HG03342 (cell line): ENCODE measurements around the gene YEATS4.

Experiments used
- ATAC-seq: cut with Tn5 transposase; IDR thresholded peaks from one replicate; pipeline ENCODE4 v1.9.1; 2021; ENCODE audit warnings: mild to moderate bottlenecking, moderate library complexity; ENCODE audit not compliant: unreplicated experiment

YEATS4 gene

GRCh38 chr12:69388371-69388770, 28.8 kb downstream of the YEATS4 start:
- no peak for ATAC-seq

GRCh38 chr12:69389831-69390230, 30.3 kb downstream of the YEATS4 start:
- ATAC-seq: no peak

DNA sequence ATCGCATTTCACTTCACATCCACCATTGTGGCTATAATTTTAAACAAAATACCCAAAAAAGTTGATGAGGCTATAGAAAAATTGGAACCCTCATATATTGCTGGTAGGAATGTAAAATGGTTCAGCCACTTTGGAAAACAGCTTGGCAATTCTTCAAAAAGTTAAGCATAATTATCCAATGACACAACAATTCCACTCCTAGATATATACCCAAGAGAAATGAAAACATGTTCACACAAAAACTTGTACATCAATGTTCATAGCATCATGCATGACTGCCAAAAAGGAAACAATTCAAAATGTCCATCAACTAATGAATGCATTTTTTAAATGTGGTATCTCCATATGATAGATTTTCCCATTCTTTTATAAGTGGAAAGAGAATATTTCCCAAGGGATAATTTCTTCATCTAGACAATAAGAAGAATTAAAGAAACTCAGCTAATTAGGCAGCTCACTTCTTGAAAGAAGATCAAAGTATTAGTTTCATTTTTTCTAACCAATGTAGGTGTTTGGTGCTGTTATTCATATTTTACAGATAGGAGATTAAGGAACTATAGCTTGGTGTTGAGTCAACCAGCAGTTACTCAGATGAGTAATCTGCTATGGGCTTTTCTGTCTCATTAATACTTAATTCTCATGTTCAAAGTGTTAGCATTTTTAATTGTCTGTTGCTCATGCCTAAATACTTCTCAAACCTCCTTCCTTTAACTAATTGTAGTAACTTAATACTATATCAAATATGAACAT, 32.8 kb downstream of the YEATS4 start:
- peak; percentile 88 for ATAC-seq

DNA sequence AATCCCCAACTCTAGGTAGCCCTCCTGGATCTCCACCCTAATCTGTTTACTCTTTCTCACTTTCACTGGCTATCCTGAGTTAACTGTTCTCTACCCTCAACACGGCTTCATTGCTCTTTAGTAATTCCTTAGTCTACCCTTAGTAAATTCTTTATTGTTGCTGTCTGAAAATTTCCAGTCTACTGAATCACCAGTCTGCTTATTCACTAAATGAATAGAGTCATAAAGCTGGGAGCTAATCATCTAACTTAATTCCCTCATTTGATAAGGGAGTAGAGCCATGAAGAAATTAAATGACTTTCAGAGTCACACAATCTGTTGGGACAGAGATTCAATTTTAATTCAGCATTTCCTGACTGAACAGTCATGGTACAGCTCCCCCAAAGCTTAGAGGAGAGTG, 36.5 kb downstream of the YEATS4 start:
- no peak for ATAC-seq

DNA sequence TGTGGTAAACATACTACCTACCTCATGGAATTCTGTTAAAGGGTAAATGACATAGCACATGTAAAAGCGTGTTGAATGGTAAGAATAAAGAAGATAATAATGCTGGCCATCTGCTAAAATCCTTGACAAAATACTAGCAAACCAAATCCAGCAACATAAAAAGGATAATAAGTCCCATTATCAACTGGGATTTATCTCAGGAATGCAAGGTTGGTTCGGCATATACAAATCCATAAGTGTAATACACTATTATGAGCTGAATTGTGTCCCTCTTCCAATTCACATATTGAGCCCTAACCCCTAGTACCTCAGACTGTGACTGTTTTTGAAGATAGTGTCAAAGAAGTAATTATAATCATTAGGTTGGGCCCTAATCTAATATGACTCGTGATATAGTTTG, 37.4 kb downstream of the YEATS4 start:
- ATAC-seq: no peak

GRCh38 chr12:69397978-69398377, 38.4 kb downstream of the YEATS4 start:
- ATAC-seq: no peak

DNA sequence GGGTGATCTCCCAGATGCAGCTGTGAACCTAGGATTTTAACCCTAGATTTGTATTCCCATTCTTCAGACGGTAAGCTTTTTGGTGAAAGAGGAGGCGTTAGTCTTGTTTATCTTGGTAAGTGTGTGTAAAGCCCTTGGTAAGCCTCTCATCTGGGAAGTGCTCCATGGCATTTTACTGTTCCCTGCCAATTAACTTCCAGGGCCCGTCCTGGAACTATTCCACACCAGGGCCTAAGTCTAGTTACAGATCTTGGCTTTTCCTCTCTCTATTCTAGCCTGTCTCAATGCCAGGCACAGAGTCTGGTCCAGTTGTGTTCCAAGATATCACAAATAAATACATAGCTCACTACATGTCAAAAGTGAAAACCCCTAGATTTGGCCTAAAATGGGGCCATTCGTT, 42.4 kb downstream of the YEATS4 start:
- ATAC-seq: no peak

DNA sequence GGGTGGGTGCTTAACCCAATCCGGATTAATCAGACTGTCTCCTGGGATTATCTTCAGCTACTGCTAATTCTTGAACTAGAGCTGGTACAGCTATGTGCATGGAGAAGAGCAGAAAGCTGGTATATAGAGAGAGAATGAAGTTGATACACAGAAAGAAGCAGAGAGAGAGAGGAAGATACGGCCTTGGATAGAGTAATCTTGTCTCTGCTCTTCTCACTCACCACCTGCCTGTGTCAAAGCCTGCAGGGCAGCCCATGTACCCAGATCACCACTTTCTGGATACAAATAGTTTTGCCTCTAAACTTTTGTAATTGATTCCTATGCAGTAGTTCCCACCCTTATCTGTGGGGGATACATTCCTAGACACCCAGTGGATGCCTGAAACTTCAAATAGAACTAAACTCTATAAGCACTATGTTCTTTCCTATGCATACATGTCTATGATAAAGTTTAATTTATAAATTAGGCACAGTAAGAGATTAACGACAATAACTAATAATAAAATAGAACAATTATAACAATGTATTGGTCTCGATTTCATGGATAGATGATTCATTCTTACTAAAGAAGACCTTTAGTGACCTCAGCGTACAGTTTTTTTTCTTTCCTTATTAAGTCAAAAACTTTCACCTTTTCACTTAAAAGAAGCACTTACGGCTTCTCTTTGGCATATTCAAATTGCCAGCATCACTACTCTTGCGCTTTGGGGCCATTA, 45.5 kb downstream of the YEATS4 start:
- no peak for ATAC-seq

DNA sequence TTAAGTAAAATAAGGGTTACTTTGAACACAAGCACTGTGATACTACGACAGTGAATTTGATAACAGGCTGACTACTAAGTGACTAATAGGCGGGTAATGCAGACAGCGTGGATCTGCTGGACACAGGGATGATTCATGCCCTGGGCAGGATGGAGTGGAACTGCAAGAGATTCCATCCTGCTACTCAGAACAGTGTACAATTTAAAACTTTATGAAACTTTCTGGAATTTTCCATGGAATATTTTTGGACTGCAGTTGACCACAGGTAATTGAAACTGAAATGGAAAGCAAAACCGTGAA, 46.0 kb downstream of the YEATS4 start:
- no peak for ATAC-seq

- ATAC-seq: no peak
Observed at GRCh38 chr12:69406217-69406616, 46.7 kb downstream of the YEATS4 start.

- no peak for ATAC-seq
Observed at GRCh38 chr12:69410571-69410970, 51.0 kb downstream of the YEATS4 start.

- ATAC-seq: no peak
Observed at GRCh38 chr12:69412655-69413054, 53.1 kb downstream of the YEATS4 start.

DNA sequence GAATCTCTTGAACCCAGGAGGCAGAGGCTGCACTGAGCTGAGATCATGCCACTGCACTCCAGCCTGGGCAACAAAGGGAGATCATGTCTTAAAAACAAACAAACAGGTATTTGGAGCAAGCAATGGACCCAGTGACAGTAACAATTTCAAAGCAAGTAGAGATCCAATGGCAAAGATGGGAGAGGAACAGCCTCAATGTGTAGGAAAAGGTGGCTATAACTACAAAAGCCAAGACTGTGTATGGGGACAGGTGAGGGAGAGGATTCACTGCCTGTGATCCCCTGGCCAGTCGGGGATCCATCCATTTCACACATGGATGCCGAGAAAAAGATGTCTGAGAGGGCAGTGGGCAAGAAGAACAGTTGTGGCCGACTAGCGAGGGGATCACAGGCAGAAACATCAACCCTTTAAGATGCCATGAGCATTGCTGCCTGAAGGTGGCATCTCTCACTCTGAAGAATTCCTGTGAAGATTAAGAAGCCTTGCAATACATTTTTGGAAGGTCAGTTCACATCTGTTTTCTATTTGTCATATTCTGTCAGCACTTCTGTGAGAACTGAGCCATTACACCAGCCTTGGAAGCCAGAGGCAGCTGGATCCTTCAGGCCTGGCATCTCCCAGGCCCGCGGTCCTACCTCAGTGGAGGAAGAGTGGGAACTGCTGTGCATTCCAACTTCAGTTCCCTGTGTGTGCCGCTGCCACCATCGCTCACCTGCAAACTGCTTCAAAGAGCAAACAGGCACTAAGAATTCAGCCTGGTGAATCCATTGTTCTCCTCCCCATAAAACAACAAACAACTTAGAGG, 56.1 kb downstream of the YEATS4 start:
- no peak for ATAC-seq

DNA sequence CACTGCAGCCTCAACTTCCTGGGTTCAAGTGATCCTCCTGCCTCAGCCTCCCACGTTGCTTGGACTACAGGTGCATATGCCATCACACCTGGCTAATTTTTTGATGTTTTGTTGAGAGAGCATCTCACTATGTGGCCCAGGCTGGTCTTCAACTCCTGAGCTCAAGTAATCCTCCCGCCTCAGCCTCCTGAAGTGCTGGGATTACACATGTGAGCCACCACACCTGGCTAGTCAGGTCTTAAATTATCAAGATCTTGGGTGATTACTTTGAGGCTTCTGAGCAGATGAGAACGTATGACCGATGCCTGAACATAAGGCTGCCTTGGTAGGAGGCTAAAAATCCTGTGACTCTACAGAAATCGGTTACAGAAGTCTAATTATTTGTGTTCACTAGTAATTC, 57.7 kb downstream of the YEATS4 start:
- no peak for ATAC-seq

- ATAC-seq: no peak
Observed at GRCh38 chr12:69417741-69418167, 58.2 kb downstream of the YEATS4 start.

- ATAC-seq: no peak
Observed at GRCh38 chr12:69419701-69420100, 60.2 kb downstream of the YEATS4 start.

- no peak for ATAC-seq
Observed at GRCh38 chr12:69421548-69421947, 62.0 kb downstream of the YEATS4 start.

DNA sequence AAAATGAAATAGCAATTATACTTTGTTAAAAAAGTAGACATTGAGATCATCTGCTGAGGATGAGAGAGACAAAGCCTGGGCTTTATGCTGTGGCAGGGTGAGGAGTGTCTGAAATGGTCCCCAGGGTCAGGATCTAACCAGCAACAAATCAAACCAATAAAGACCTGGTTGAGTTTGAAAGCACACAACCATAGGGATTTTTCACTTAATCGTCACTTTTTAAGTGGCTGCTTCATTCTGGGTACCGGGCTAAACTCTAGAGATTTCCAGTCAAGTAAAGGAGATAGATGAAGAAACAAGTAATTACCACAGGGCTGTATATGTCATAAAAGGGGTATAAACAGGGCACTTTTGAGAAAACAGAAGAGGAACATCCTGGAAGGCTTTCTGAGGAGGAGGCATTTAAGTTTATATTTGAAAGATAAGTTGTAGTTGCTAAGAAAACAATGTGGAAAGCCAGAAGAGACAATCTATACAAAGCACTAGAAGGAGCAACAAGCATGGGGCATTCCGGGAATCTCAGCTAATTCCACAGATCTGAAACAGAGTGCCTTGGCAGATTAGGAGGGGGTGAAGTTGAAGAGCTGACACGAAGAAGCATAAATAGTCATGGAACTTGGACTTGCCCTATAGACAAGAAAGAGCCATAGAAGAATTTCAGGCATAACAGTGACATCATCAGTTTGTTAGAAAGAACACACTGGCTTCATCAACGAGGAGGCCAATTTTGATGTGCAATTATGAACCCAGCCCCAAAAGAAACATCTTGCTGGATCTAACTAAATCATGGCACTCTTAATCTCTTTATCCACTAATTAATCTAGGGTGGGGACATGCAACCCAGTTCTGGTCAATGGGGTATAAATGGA, 63.7 kb downstream of the YEATS4 start:
- no peak for ATAC-seq

GRCh38 chr12:69425417-69425816, 65.9 kb downstream of the YEATS4 start:
- no peak for ATAC-seq

- ATAC-seq: no peak
Observed at GRCh38 chr12:69428351-69429073, 69.0 kb downstream of the YEATS4 start.
